ENCODE data around the gene CYRIA. TPM values are rescaled to one million over a fixed set of nuclear protein-coding genes. Genes with fewer than 3 reads are reported as not detected.

CYRIA gene
- total RNA-seq, 2 donors from 2014 or later, result 0.86 to 1.4 TPM

DNA sequence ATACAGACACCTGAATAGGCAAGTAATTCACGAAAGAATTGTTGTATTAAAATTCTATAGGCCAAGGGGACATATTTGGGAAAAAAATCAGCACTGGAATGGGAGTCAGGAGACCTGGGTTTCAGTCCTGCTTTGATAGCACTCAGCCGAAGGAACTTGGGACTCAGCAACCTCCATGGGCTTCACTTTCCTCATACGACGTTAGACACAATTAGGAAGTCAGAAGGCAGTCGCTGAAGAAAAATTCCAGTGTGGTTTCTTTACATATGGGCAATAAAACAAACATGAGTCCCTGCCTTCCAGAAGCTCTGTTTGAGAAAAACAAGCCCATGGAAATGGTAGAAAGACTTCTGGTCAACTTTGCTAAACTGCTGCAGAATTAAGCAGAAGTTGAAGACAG, 15.1 kb upstream of the CYRIA start:
- Mint-ChIP-seq H3K4me3 (no peak overlapping the region), H3K27ac (no peak overlapping the region), H3K27me3 (ENCODE audit: insufficient read depth) (peaks cover 5% of the 10 kb centered on the region), H3K4me1 (no peaks in the 10 kb centered on the region), H3K9me3 (peaks cover 10% of the 10 kb centered on the region), H3K36me3 (ENCODE audit: low read depth) (no peaks in the 10 kb centered on the region)
- H3K4me3 ChIP-seq (ENCODE audit: low read length), result no peak overlapping the region
- H3K9me3 ChIP-seq (ENCODE audit: control insufficient read depth, low read length), result no peaks in the 10 kb centered on the region
- H3K36me3 ChIP-seq (ENCODE audit: control insufficient read depth, insufficient read depth, low read length), result no peaks in the 10 kb centered on the region
- H3K4me1 ChIP-seq (ENCODE audit: control insufficient read depth, insufficient read depth, low read length), result no peaks in the 10 kb centered on the region
- DNase-seq, result no peak
- 96 to 97% methylated on average over 5 of the region's 5 CpGs for WGBS, 2 experiments (ENCODE audit: insufficient coverage in 1 of 2, insufficient read length in 1 of 2)
- H3K27ac ChIP-seq (ENCODE audit: low read depth, low read length), result no peak overlapping the region
- H3K27me3 ChIP-seq (ENCODE audit: control insufficient read depth, insufficient read depth, low read length, poor library complexity, severe bottlenecking), result no peaks in the 10 kb centered on the region
- TF ChIP-seq, protein P1, sequence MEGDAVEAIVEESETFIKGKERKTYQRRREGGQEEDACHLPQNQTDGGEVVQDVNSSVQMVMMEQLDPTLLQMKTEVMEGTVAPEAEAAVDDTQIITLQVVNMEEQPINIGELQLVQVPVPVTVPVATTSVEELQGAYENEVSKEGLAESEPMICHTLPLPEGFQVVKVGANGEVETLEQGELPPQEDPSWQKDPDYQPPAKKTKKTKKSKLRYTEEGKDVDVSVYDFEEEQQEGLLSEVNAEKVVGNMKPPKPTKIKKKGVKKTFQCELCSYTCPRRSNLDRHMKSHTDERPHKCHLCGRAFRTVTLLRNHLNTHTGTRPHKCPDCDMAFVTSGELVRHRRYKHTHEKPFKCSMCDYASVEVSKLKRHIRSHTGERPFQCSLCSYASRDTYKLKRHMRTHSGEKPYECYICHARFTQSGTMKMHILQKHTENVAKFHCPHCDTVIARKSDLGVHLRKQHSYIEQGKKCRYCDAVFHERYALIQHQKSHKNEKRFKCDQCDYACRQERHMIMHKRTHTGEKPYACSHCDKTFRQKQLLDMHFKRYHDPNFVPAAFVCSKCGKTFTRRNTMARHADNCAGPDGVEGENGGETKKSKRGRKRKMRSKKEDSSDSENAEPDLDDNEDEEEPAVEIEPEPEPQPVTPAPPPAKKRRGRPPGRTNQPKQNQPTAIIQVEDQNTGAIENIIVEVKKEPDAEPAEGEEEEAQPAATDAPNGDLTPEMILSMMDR (conservative IDR thresholded peaks at IDR 0.05), result no peak
- no peak overlapping the region for H3K9ac ChIP-seq (ENCODE audit: extremely low read depth, low read length, poor library complexity, severe bottlenecking)

DNA sequence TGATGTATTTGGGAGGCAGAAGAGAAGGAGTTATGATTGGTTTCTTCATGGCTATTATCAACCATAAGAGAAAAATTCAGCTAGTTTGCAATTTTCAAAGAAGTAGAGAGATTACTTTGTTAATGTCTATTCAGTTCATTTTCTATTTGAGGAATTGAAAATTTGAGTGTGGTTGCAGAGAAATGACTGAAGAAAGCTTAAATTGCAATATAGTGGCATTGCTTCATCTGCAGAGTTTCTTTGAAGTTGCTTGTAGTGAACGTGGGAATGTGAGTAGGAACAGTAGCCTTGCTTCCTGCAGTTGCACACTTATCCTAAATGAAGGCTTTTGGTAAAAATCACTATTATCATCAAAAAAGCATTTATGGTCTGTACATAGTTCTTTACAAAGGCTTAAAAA, 14.7 kb upstream of the CYRIA start:
- no peak overlapping the region for H3K27ac ChIP-seq (ENCODE audit: low read depth, low read length)
- Mint-ChIP-seq H3K36me3 (ENCODE audit: low read depth) (no peaks in the 10 kb centered on the region), H3K27me3 (ENCODE audit: insufficient read depth) (peaks cover 5% of the 10 kb centered on the region), H3K9me3 (peaks cover 10% of the 10 kb centered on the region), H3K27ac (no peak overlapping the region), H3K4me1 (no peaks in the 10 kb centered on the region), H3K4me3 (no peak overlapping the region)
- H3K27me3 ChIP-seq (ENCODE audit: control insufficient read depth, insufficient read depth, low read length, poor library complexity, severe bottlenecking), result no peaks in the 10 kb centered on the region
- no peaks in the 10 kb centered on the region for H3K36me3 ChIP-seq (ENCODE audit: control insufficient read depth, insufficient read depth, low read length)
- WGBS, 2 experiments (ENCODE audit: insufficient coverage in 1 of 2, insufficient read length in 1 of 2), result 90% methylated on average over 1 of the region's 1 CpG; no CpG with 5 or more reads in 1 of the 2 experiments
- no peaks in the 10 kb centered on the region for H3K9me3 ChIP-seq (ENCODE audit: control insufficient read depth, low read length)
- H3K4me1 ChIP-seq (ENCODE audit: control insufficient read depth, insufficient read depth, low read length), result no peaks in the 10 kb centered on the region
- no peak overlapping the region for H3K4me3 ChIP-seq (ENCODE audit: low read length)
- TF ChIP-seq, protein P1 (conservative IDR thresholded peaks at IDR 0.05), result no peak
- H3K9ac ChIP-seq (ENCODE audit: extremely low read depth, low read length, poor library complexity, severe bottlenecking), result no peak overlapping the region
- no peak for DNase-seq

DNA sequence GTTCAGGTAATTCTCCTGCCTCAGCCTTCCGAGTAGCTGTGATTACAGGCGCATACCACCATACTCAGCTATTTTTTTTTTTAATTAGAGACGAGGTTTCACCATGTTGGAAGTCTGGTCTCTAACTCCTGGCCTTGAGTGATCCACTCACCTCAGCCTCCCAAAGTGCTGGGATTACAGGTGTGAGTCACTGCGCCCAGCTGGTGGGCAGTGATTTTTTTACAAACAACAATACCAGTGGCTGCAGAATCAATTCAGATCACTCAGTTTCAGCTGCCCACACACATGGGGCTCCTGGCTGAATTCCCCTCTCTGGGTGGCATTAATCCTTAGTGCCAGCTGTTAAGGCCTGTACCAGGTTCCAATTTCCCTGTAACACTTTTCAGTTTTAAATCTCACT, 13.3 kb upstream of the CYRIA start:
- 48 to 81% methylated on average over 2 to 4 of the region's 4 CpGs for WGBS, 2 experiments (ENCODE audit: insufficient coverage in 1 of 2, insufficient read length in 1 of 2)
- H3K4me1 ChIP-seq (ENCODE audit: control insufficient read depth, insufficient read depth, low read length), result no peaks in the 10 kb centered on the region
- H3K27ac Mint-ChIP-seq, result no peak overlapping the region
- peak; percentile 74 for DNase-seq
- no peak overlapping the region for H3K27ac ChIP-seq (ENCODE audit: low read depth, low read length)
- no peak overlapping the region for H3K4me3 Mint-ChIP-seq
- no peaks in the 10 kb centered on the region for H3K4me1 Mint-ChIP-seq
- no peaks in the 10 kb centered on the region for H3K9me3 ChIP-seq (ENCODE audit: control insufficient read depth, low read length)
- TF ChIP-seq, protein P1 (conservative IDR thresholded peaks at IDR 0.05), result no peak
- no peaks in the 10 kb centered on the region for H3K36me3 Mint-ChIP-seq (ENCODE audit: low read depth)
- H3K27me3 Mint-ChIP-seq (ENCODE audit: insufficient read depth), result peaks cover 6% of the 10 kb centered on the region
- H3K4me3 ChIP-seq (ENCODE audit: low read length), result no peak overlapping the region
- H3K27me3 ChIP-seq (ENCODE audit: control insufficient read depth, insufficient read depth, low read length, poor library complexity, severe bottlenecking), result no peaks in the 10 kb centered on the region
- H3K9me3 Mint-ChIP-seq, result peaks cover 10% of the 10 kb centered on the region
- no peak overlapping the region for H3K9ac ChIP-seq (ENCODE audit: extremely low read depth, low read length, poor library complexity, severe bottlenecking)
- H3K36me3 ChIP-seq (ENCODE audit: control insufficient read depth, insufficient read depth, low read length), result no peaks in the 10 kb centered on the region
